ENCODE measurements around the gene TRIM3.

Gene TRIM3

DNA sequence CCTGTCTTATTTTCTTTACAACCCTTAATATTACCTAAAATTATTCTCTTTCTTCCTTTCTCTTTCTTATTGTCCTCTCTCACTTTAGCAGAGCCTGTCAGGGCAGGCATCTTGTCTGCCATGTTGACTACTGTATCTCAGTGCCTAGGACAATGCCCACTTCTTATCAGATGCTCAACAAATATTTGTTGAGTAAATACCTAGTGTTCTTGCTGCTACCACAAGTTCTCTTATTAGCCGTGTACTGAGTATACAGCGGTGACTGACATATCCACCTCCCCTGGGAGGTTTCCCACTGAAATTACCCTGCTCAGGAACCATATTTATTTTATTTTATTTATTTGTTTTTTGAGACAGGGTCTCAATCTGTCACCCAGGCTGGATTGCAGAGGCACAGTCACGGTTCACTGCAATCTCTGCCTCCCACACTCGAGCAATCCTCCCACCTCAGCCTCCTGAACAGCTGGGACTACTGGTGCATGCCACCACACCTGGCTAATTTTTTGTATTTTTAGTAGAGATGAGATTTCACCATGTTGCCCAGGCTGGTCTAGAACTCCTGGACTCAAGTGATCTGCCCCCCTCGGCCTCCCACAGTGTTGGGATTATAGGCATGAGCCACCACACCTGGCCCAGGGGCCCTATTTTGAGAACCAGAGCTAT is 39.6 kb downstream of the TRIM3 start:
- DNase-seq = no peak

GRCh38 chr11:6431861-6432260 is 41.9 kb downstream of the TRIM3 start:
- no peak for DNase-seq

DNA sequence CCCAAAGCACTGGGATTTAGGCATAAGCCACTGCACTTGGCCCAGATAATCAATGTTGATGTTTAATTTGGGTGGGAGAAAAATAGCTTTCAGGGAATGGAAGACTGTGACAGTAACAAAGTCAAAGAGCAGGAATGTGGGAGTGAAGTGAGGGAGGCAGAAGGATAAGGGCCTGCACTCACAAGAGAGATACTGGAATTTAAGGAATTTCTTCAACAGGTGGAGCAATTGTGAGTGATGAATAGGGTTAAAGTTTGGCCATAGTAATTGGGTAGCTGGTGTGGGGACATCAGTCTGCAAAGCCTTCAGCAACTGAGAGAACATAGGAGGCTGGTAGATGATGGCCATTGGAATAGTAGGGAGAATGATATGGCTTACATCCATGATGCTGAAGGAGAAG is 46.2 kb downstream of the TRIM3 start:
- no peak for DNase-seq

GRCh38 chr11:6420677-6421076 is 53.1 kb downstream of the TRIM3 start:
- DNase-seq = no peak

DNA sequence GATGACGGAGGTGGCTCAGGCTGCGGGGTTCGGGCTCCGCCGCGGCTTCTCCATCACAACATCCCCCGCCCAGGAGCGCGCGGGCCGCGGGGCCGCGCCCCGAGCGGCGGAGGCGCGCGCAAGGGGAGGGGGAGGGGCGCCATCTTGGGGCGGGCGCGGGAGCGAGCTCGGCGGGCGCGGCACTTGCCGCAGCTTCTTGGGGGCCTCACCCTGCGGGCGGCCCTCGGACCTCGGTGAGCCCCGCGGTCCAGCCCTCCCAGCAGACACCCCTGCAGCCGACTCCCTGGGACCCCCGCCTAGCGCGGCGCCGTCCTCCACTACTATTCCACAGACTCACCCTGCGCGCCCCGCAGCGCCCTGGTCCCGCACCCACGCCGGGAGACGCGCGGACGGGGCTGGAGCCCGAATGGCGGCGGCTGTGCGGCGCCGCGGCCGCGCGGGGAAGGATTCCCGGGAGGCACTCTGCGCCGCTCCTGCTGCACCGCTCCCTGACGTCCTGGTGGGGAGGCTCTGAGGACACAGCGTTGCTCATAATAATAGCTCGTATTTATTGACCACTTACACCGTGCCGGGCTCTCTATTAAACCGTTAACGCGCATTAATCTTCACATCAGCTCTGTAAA is 54.6 kb downstream of the TRIM3 start, which contains the start of gene APBB1:
Gene APBB1, minus strand, starts transcription at position 86 of the 623 bp plus-strand sequence. CDS start 7,747 bp downstream, outside the sequence.
- DNase-seq = peak; percentile 65 to 80

- DNase-seq = no peak
Observed at GRCh38 chr11:6418557-6419008, 55.2 kb downstream of the TRIM3 start.

GRCh38 chr11:6417907-6418556 is 55.7 kb downstream of the TRIM3 start:
- no peak for DNase-seq

GRCh38 chr11:6415797-6416196 is 57.9 kb downstream of the TRIM3 start:
- DNase-seq = no peak

GRCh38 chr11:6414874-6415328 is 58.8 kb downstream of the TRIM3 start:
- no peak for DNase-seq

- DNase-seq = peak in 1 of 2 donors; percentile 49
Observed at GRCh38 chr11:6413791-6414201, 59.9 kb downstream of the TRIM3 start.

DNA sequence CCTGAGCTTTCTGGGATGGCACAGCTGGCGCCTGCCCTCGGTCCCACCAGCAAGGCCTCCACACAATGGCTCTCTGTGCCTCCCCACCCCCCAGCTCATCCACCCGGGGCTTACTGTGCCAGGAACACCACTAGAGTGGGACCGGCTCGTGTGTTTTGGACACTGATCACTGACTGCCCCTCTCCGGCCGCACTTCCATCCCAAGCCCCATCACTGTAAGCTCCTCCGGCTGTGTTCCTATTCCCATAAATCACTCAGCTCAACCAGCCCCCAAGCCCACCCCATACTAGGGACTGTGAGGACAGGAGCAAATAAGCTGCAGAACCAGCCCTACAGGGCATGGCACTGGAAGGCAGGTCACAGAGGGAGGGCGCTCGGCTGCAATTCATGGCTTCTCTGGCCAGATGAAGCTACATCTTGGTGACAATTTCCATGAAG is 62.1 kb downstream of the TRIM3 start:
- DNase-seq = no peak

GRCh38 chr11:6410695-6411430 is 62.9 kb downstream of the TRIM3 start:
- no peak for DNase-seq

DNA sequence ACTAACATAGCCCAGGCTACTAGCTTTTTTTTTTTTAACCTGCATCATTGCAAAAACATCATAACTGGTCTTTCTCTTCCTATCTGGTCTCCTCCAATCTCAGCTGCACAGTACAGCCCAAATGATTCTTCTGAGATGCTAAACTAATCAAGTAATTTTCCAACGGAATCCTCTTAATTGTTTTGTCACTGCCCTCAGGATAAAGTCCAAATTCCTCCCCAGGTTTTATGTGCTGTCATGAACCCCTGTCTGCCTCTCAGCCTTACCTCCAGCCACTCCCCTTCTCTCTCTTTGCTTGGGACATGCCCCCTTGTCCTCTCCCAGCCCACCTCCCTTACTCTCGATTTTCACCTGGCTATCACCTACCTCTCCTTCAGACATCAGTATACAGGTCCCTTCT is 67.4 kb downstream of the TRIM3 start:
- no peak for DNase-seq

GRCh38 chr11:6405846-6406245 is 67.9 kb downstream of the TRIM3 start:
- no peak for DNase-seq

DNA sequence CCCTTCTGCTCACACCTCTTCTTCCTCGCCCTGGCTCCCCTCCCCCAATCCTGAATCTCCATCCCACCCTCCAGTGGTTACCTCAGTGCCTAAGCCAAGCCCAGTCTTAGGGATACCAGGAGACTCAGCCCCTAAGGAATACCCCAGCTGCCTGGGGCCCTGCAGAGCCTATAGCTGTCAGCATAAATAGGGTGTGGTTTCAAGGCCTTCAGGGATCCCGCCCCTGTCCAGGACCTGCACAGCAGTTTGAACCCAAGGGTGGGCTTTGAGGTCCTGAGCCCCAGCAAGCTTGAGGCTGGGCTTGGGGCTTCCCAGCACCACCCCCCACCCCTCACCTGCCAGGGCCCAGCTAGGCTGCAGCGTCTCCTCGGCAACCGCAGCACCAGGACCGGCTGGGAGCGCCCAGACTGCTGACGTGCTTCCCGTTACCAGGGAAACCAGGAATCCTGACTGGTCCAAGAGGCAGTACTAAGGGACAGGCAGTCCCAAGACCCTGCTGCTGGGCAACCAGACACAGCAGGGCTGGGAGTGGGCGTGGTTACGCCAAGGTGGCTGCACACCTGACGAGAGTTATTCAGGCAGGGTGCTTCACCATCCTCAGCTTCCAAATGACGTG is 68.6 kb downstream of the TRIM3 start:
- DNase-seq = no peak

DNA sequence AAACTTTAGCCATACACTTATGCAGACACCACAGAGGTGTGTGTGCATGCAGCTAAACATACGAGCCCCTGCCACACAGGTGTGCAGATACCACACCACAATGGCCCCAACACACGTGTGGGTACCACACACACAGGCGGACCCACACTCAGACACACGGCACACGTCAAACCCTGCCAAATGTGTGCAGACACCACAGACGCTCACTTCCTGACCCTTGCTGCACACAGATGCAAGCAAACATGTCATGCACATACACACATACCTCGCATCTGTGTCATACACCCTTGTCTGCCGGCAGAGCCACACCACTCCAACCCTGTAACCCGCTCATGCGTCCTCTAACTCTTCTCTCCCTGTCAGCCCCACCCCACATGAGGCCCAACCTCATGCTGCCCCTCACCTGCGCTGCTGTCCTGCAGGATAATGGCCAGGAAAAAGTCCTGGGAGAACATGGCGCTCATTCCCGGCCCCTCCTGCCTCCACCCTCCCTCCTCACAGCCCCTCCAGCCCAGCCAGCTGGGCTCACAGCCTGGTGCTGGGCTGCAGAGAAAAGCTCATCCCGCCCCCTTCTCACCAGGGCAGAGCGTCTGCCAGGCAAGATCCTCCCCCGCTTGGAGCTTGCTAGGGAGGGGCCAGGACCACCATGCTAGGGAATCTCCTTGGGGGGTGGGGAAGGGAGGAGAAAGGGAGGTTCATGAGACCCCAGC is 69.2 kb downstream of the TRIM3 start:
- no peak for DNase-seq

GRCh38 chr11:6403539-6403938 is 70.2 kb downstream of the TRIM3 start:
- DNase-seq = no peak

DNA sequence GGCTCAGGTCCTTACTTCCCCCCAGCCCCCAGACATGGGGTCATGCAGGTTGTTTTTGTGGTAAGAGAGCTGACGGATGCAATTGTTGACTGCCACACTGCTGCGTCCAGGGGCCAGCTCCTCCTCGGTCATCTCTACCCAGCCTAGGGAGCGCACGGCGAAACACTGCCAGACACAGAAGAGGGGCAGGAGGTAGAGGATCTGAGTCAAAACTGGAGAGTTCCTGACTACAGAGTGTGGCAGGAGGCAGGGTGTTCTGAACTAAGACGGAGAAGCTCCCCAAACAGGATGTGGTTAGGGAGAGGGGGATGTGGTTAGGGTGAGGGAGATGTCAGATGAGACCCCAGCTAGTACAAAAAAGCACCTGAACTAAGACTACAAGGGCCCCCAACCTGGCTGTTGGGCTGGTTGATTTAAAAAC is 71.2 kb downstream of the TRIM3 start:
- peak; percentile 39 to 50 for DNase-seq

GRCh38 chr11:6402061-6402470 is 71.7 kb downstream of the TRIM3 start:
- DNase-seq = no peak

- no peak for DNase-seq
Observed at GRCh38 chr11:6401464-6401863, 72.3 kb downstream of the TRIM3 start.

DNA sequence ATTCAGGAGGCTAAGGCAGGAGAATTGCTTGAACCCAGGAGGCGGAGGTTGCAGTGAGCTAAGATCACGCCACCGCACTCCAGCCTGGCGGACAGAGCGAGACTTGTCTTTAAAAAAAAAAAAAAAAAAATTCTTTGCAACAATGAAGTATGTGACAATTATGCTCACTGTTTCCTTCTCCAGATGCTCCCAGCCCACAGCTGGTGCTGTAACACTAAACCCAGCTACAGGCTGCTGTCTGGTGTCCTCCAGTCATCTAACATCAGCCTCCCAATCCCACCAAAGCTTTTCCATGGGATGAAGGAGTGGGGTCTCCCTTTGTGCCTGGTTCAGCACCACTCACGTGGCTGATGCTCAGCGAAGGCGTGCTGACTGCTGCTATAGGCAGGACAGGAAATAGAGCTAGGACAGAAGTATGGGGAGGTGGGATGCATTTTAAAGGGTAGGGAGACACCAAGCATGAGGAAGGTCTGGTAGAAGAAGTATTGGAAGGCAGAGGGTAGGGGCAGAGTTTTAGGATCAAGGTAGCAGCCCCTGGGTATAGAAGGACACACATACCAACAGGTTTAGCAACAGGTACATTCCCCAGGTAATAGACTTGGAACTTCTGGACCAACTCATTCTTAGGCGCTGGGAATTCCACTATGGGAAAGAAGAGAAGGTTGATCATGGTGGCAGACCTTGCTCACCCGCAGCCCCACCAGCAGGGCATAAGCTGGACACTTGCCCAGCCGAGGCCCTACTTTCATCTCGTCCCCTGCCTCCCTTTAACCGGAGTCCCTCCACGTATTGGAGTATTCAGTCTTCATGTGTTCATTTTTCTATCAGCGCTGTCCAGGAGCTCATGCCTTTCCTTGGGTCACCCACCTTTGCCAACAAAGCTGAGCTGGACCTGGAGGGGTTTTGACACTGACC is 73.1 kb downstream of the TRIM3 start:
- DNase-seq = no peak

Data from stimulated activated CD4-positive, alpha-beta T cell treated with anti-CD3 and anti-CD28 coated beads, Interleukin-2, amount 100 ng/mL, for 48 hours (primary cell).